ENCODE measurements around the gene DDI2. TPM values are rescaled to one million over a fixed set of nuclear protein-coding genes. Genes with fewer than 3 reads are reported as not detected.
A peak's percentile ranks its signal among the peaks of the same experiment; 100 is the strongest.

DDI2 gene
- total RNA-seq, 2 experiments from 2014 or later = 23.5 to 40.8 TPM

DNA sequence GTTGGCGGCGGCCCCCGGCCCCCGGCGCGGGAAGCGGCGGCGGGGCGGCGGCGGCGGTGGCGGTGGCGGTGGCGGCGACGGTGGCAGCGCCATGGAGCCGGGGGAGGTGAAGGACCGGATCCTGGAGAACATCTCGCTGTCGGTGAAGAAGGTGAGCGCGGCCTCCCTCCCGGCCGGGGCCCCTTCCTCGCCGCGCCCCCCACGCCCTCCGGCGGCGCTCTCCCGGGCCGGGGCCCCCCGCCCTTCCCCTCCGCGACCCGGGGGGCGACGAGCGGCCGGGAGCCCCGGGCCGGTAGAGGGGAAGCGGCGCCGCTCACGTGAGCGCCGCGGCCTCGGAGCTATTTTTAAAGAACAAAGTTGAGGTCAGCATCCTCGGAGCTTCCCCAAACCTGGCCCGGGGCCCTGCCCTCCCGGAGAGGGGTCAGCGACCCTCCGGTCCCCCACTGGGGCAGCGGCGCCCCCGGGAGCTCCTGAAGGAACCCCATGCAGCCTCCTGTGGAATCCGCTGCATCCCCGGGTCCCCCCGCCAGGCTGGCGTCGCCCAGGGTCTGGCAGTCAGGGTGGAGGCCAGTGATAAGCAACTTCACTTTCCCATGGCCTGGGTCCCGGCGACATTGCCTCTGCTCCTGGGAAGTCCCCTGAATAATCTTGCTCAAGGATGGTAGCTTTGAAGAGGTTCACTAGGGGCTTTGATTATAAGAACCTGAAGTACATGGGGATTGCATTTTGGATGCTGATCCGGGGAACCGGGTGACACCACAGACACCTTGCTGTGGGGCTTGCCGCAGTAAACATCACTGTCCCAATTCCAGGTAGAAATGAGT, 67.4 kb downstream of the DDI2 start:
- H3K4me2 ChIP-seq (ENCODE audit: low read length) = peak overlapping the region; percentile 89
- intact Hi-C loops (cut with micrococcal nuclease; ENCODE audit: unreplicated experiment) = no loop called here
- TF ChIP-seq EZH2phosphoT487 (IDR thresholded peaks at IDR 0.05; ENCODE audit: borderline replicate concordance, low read depth, low read length) = no peak
- TF ChIP-seq, protein P1, sequence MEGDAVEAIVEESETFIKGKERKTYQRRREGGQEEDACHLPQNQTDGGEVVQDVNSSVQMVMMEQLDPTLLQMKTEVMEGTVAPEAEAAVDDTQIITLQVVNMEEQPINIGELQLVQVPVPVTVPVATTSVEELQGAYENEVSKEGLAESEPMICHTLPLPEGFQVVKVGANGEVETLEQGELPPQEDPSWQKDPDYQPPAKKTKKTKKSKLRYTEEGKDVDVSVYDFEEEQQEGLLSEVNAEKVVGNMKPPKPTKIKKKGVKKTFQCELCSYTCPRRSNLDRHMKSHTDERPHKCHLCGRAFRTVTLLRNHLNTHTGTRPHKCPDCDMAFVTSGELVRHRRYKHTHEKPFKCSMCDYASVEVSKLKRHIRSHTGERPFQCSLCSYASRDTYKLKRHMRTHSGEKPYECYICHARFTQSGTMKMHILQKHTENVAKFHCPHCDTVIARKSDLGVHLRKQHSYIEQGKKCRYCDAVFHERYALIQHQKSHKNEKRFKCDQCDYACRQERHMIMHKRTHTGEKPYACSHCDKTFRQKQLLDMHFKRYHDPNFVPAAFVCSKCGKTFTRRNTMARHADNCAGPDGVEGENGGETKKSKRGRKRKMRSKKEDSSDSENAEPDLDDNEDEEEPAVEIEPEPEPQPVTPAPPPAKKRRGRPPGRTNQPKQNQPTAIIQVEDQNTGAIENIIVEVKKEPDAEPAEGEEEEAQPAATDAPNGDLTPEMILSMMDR (conservative IDR thresholded peaks at IDR 0.05; ENCODE audit: low read length) = no peak
- DNase-seq (ENCODE audit: low spot score) = peak; percentile 43
- H3K4me3 ChIP-seq (ENCODE audit: low read depth, low read length, poor library complexity, severe bottlenecking) = peak overlapping the region; percentile 83
- peaks cover 38% of the 10 kb centered on the region; the same call in 1 of the 2 replicates for H3K79me2 ChIP-seq (ENCODE audit: insufficient read depth, low read depth, low read length)
- H3K36me3 ChIP-seq (ENCODE audit: insufficient read depth, low read length) = peaks cover 5% of the 10 kb centered on the region
- ChIA-PET POLR2A (interaction anchor here (0.8 to 2.7 kb wide), 3 partner anchors 12 to 68 kb away, joined by 3 to 13 read pairs (median 3); no protein-coding TSS in a partner anchor), CTCF (ENCODE audit: unreplicated experiment) (no interaction called here)
- no peaks in the 10 kb centered on the region for H4K20me1 ChIP-seq (ENCODE audit: insufficient read depth, low read length)
- H3K9me3 ChIP-seq (ENCODE audit: low read length) = no peaks in the 10 kb centered on the region
- H2AFZ ChIP-seq (ENCODE audit: low read length) = peak overlapping the region; percentile 40; the same call in 1 of the 2 replicates
- H3K4me1 ChIP-seq (ENCODE audit: insufficient read depth, low read length, poor library complexity, severe bottlenecking) = peaks cover 13% of the 10 kb centered on the region
- peak overlapping the region; percentile 20 for H3K27ac ChIP-seq (ENCODE audit: low read depth, low read length, poor library complexity, severe bottlenecking)
- no peaks in the 10 kb centered on the region for H3K9me2 ChIP-seq (ENCODE audit: insufficient read depth, low read length)
- BruUV-seq (replicated peaks) = no TSS peak

DNA sequence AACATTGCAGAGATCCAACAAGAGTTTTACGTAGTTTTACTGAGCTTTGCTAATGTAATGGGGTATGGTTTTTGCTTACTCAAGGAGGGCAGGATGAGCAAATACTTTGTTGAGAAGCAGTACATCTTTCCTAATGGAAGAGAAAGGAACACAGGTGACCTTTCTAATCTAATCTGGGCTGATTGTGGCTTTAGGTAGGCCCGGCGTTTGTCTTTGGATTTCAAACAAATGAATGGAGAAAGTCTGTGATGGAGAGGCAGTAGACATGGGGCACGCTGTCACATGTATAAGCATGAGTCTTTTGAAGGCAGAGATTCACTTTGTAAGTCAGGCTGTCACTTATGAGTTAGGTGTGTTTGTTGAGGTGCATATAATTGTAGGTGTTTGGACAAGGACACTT, 68.6 kb downstream of the DDI2 start:
- H3K4me3 ChIP-seq (ENCODE audit: low read depth, low read length, poor library complexity, severe bottlenecking) = peak overlapping the region; percentile 83

More for the DNA sequence above, 68.6 kb downstream of the DDI2 start:
- Histone ChIP-seq H3K27ac (ENCODE audit: low read depth, low read length, poor library complexity, severe bottlenecking) (no peak overlapping the region), H3K79me2 (ENCODE audit: insufficient read depth, low read depth, low read length) (peaks cover 38% of the 10 kb centered on the region; the same call in 1 of the 2 replicates), H4K20me1 (ENCODE audit: insufficient read depth, low read length) (no peaks in the 10 kb centered on the region), H3K4me1 (ENCODE audit: insufficient read depth, low read length, poor library complexity, severe bottlenecking) (peaks cover 13% of the 10 kb centered on the region), H2AFZ (ENCODE audit: low read length) (no peak overlapping the region), H3K9me3 (ENCODE audit: low read length) (no peaks in the 10 kb centered on the region), H3K36me3 (ENCODE audit: insufficient read depth, low read length) (peaks cover 8% of the 10 kb centered on the region), H3K4me2 (ENCODE audit: low read length) (peak overlapping the region; percentile 89), H3K9me2 (ENCODE audit: insufficient read depth, low read length) (no peaks in the 10 kb centered on the region)
- TSS peak; percentile 85 for BruUV-seq (replicated peaks)
- CTCF ChIA-PET (ENCODE audit: unreplicated experiment) = no interaction called here
- DNase-seq (ENCODE audit: low spot score) = no peak
- TF ChIP-seq EZH2phosphoT487 (IDR thresholded peaks at IDR 0.05; ENCODE audit: borderline replicate concordance, low read depth, low read length) = no peak
- TF ChIP-seq, protein P1 (conservative IDR thresholded peaks at IDR 0.05; ENCODE audit: low read length) = no peak
- POLR2A ChIA-PET = interaction anchor here (0.5 to 2.7 kb wide), 4 partner anchors 11 to 160 kb away, joined by 3 to 13 read pairs (median 4); no protein-coding TSS in a partner anchor
- intact Hi-C loops (cut with micrococcal nuclease; ENCODE audit: unreplicated experiment) = no loop called here
